ENCODE results near the gene FOXP1.

DNA sequence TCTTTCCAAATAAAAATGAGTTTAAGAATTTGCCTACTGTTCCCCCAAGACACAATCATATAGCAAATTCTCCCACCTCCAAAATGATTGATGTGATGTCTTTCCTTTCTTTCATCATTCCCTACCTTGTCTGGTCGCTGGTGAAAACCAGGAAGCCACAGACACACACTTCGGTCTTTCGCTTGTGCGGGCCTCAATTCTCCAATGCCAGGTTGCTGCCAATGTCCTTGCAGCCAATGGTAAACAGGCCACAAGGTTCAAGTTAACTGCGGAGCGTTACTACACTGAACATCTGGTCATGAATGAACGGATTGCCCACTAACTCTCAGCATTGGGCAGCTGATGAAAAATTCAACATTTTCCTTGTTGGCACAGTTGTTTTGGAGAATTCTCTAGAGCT is 192.2 kb downstream of the FOXP1 start:
- no peak for TF ChIP-seq EZH2 (IDR thresholded peaks at IDR 0.05; ENCODE audit: borderline replicate concordance, low read length)
- TF ChIP-seq, protein P1, sequence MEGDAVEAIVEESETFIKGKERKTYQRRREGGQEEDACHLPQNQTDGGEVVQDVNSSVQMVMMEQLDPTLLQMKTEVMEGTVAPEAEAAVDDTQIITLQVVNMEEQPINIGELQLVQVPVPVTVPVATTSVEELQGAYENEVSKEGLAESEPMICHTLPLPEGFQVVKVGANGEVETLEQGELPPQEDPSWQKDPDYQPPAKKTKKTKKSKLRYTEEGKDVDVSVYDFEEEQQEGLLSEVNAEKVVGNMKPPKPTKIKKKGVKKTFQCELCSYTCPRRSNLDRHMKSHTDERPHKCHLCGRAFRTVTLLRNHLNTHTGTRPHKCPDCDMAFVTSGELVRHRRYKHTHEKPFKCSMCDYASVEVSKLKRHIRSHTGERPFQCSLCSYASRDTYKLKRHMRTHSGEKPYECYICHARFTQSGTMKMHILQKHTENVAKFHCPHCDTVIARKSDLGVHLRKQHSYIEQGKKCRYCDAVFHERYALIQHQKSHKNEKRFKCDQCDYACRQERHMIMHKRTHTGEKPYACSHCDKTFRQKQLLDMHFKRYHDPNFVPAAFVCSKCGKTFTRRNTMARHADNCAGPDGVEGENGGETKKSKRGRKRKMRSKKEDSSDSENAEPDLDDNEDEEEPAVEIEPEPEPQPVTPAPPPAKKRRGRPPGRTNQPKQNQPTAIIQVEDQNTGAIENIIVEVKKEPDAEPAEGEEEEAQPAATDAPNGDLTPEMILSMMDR (conservative IDR thresholded peaks at IDR 0.05 in 1 of 2, IDR thresholded peaks at IDR 0.05 in 1 of 2; ENCODE audit: extremely low read depth in 1 of 2, insufficient read depth in 1 of 2, low read depth in 1 of 2, low read length in 2 of 2), result no peak

All from mammary epithelial cell (primary cell).